ENCODE data around the gene MGST1.
"Not testable (repeated sequence)": the region's sequence is repeated elsewhere in the genome, so short reads cannot be mapped to it uniquely, and the experiment has no call there.

The MGST1 gene

DNA sequence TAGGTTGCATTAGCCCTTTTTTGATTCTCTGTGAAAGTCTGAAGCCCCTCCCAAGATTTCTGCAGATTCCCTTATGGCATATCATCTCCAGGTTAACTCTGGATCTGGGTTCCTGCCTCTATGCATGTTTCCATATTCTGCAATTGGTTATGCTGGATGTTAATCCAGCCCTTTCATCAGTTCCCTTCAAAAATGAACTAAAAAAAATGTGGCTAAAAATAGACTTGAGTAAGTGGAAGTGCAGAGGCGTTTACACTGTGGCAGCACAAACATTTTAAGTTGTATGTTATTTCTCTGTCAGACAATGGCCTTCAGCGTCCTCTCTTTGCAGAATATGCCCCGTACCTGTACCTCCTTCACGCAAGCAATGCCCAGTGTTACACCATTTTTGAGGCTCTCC lies 11.4 kb downstream of the MGST1 start:
- DNase-seq: no peak

DNA sequence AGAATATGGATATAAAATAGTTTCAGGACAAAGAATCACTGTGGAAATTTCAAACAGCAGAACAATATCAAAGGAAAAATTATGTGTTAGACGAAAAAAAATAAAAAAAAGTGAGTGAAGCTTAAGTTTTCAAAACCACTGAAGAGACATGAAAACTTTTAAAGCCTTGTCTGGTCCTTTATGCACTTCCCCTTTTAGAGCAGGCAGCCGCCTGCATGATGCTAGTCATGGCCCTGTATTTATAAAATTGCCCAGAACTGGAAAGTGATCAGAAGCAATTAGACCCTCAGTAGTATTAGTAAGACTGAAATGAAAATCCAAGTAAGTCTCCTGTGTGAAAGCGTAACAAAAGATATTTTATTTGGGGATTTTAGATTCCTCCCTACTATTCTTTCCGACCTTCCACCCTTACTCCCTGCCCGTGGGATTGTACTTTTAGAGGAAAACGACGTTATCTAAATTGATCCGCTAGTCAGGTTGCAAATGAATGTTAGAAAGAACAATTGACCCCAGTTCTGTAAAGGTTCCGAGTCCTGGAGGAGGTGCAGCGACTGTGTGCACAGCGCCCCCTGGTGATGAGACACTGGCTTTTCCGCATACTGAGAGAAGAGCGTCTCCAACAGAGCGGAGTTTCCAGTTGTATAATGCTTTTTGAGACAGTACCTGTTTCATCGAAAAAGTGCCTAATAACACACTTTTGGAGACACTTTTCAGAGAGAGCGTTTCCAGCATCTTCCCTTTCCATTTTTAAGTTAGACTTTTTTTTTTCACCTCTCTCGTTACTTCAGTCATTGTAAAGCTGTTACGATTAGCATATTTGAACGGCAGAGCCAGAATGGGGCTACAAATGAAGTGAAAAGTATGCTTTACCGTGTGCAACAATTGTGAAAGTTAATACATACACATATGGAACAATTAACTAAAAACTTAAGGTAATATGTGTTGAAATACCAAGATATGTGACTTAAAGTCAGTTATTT lies 12.4 kb downstream of the MGST1 start:
- peak in 1 of 2 donors; percentile 27 for DNase-seq

DNA sequence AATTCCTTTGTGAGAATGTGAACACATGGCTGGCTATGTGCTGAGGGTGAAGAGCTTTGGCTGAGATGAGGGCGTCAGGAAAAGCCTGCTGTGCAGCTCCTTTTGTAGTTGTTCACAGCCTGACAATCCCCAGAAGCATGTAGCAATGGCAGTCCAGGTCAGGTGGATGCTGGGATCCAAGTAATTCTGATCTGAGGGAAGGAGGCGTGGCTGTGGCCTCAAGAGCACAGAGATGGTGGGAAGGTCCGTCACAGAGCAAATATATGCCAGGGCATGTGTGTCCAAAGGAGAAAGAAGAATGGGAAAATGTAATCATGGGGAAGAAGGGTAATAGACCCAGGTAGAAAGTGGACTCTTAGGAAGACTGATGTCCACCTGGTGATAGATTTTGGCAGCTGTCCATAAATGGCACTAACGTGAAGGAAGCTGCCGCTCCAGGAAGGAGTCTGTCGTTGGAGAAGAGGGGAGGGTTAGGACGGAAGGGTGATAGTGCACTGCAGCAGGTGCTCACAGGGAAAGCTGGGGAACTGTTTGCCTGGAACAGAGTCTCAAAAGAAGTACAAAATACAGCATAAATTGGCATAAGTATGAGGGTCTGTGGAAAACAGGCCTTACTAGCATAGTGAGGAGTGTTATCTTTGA lies 13.8 kb downstream of the MGST1 start:
- no peak for DNase-seq

DNA sequence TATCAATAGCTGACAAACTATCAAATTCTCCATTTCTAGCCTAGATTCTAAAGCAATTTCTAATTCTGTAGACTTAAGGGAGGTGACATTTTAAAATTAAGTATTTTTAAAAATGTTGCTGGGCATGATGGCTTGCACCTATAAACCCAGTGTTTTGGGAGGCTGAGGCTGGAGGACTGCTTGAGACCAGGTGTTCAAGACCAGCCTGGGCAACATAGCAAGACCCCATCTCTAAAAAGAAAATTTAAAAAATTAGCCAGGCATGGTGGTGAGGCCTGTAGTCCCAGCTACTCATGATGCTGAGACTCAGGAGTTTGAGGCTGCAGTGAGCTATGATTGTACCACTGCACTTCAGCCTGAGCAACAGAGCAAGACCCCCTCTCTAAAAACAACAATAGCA lies 15.1 kb downstream of the MGST1 start:
- DNase-seq: no peak

DNA sequence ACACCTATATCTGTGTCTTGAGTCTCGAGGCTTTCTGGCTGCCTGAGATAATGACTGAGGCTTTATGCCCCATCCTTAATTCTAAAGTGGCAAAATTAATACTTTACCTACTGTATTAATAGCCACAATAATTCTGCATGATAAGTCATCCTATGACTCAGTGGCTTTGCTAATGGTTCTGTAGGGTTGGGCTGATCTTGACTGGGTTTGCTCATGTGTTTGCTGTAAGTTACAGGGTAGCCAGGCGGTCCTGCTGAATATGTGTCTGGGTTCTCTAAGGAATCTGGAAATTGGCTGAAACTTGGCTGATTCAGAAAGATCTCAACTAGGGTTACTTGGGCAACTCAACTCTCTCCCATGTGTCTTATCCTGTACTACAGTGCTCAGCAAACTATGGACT lies 21.7 kb downstream of the MGST1 start:
- DNase-seq: no peak

DNA sequence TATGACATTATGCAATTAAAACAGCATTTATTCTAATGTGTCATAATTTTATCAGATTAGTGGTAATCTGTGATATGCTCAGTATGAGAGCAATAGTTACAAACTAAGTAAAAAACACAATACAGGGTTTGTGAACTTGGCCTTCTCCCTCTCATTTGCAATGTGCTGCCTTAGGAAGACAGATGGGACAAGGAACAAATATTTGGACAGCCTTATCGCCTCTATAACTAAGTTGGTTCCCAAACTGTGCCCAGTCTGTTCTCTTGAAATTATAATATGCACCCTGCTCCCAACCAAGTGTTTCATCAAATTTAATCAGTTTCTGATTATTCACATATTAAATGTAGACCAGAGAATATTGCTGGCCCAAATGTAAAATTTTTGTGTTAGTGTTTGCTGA lies 22.7 kb downstream of the MGST1 start:
- DNase-seq: no peak

DNA sequence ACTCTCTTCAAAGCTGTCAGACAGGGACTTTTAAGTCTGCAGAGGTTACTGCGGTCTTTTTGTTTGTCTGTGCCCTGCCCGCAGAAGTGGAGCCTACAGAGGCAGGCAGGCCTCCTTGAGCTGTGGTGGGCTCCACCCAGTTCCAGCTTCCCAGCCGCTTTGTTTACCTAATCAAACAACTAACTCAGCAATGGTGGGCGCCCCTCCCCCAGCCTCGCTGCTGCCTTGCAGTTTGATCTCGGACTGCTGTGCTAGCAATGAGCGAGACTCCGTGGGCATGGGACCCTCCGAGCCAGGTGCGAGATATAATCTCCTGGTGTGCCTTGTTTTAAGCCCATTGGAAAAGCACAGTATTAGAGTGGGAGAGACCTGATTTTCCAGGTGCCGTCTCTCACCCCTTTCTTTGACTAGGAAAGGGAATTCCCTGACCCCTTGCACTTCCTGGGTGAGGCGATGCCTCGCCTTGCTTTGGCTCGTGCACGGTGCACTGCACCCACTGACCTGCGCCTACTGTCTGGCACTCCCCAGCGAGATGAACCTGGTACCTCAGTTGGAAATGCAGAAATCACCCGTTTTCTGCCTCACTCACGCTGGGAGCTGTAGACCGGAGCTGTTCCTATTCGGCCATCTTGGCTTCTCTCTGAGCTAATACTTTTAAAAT lies 35.3 kb downstream of the MGST1 start:
- DNase-seq: not testable (repeated sequence)

DNA sequence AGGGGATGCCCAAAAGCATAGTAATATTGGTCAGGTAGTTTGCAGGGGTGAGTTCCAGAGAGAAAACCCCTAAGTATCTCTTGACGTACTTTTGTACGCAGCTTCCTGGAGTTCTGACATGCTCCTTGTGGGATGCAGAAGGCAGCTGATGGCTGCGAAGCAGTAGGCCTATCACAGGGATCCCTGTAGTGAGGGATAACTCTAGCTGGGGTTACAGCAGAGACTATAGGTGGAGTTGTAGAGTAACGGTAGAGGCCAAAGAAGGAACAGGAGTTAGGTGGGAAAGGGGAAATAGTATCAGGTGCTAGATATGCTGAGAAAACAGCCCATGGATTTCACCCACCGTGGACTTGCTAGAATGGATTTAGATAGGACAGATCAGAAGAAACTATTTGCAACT lies 37.3 kb downstream of the MGST1 start:
- DNase-seq: no peak

DNA sequence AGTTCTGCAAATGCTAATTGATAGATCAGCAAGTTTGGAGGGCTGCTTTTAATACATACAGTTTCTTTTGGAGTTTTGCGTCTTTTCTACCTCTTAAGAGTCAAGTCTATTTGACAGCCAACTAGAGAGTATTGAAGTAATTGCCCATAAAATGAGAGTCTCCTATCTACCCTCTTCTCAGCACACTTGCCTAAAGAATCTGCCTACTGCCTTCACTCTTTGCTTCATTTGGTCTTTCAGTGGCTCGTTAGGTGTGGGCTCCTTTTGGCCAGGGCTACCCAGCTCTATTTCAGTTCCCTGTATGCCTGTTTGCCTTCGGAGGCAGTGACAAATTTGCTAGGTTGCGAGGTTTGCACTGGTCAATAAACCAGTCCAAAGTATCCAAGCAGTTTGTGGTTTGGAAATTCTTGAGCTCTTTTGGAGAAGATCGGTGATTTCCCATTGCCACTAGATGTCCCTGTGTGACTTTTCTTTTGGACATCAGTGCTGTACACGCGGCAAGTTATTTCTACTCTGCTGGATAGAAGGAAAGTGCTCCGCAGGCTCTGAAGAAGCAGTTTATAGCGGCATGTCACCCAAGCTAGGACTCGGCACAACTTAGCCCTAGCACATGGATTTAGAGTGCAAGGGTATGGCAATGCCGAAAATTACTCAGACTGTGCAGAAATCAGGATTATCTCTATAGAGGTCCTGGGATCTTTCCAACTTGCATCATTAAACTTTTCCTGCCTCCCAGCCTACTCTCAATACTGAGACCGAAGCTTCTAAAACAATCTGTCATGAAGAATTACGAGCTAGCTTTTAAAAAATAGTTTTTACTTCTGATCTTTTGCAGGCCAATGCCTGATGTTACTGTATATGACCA lies 38.6 kb downstream of the MGST1 start:
- no peak for DNase-seq

DNA sequence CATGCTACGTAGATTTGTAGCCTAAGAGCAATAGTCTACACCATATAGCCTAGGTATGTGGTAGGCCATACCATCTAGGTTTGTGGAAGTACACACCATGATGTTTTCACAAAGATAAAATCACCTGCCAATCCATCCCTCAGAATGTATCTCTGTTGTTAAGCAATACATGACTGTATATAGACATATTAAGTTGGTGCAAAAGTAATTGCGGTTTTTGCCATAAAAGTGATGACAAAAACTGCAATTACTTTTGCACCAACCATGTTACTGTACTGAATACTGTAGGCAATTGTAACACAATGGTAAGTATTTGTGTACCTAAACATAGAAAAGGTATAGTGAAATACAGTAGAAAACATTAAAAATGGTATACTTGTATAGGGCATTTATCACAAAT lies 40.5 kb downstream of the MGST1 start:
- no peak for DNase-seq

DNA sequence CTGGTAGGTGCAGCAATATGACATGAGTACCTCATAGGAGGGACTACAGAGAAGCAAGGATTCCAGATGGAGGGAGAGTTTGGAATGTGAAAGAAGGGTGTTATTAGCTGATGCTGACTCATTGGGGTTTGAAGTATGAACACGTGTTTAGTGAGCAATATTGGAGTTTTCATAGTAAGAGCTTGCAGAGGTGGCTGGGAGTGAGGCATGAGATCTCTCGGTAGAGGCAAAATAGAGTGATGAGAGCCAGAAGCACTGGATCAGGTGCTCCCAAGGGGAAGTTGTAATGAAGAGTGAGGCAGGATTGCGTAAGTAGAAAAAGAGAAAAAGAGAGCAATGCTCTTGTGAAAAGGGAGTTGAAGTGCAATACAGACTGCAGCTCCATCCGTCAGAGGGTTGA lies 42.1 kb downstream of the MGST1 start:
- no peak for DNase-seq

DNA sequence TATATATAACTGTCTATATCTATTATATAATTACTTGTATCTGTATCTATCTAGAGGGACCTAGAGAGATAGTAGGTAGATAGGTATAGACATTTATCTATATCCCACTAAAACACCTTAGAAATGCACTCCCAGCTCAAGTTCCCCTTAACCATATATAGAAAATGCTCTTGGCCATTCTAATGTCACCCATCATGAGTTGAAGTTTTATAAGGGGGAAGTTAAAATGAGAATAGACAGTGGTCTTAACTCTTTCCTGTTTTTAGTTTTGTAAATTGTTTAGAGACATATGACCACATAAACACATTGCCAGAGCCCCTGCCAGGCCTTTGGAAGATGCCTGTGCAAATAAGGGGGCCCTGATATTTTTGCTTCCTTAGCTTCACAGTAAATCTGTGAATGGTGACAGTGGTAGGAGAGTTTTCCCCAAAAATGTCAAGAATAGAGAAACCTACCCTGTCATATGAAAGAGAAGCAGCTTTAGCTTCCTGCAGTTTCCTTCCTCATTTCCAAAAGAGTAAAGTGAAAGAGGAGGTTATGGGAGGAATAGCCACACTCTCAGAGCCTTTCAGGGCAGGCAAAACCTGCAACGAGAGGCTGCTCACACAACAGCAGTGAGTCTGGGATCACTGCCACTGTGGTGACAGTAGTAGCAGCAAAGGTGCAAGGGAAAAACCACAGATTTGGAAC lies 45.5 kb downstream of the MGST1 start:
- no peak for DNase-seq

DNA sequence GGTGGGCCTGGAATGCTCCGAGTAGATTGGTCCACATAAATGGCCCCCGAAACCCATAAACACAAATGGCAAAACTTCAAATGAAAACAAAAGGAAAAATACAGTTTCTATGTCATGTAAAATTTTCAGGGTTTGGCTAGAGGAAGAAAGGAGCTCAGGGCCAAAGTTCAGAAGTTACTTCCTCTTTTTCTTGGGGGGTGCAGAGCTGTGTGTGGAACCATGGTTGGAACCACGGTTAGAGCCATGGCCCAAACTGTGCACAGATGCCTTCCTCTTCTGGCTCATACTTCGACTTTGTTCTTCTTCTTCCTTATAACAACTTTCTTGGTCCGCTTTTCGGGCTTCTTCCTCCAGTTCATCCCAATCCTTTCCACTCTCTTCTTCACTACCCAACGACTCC lies 51.7 kb downstream of the MGST1 start:
- DNase-seq: no peak

DNA sequence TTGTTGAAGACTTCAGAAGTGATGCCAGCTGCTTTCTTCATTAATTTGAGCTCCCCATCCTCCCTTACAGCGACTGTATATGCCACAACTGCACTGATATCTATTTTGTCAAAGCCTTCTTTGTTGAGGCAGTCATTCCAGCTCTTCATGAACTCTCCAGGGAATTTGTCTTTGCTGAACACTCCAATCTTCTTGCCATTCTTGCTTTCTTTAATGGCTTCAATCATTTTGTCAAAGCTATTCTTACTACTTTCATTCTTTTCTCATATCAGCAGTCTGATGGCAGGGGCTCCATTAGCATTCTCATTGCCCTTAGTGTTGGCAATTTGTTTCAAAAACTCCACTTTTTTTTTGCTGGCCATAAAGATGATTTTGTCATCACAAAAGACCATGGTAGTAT lies 54.4 kb downstream of the MGST1 start:
- not testable (repeated sequence) for DNase-seq

DNA sequence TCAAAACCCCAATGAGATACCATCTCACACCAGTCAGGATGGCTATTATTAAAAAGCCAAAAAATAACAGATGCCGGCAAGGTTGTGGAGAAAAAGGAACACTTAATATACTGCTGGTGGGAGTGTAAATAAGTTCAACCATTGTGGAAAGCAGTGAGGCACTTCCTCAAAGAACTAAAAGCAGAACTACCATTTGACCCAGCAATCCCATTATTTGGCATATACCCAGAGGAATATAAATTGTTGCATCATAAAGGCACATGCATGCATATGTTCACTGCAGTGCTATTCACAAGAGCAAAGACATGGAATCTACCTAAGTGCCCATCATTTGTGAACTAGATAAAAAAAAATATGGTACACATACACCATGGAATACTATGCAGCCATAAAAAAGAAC lies 59.9 kb downstream of the MGST1 start:
- no peak for DNase-seq

All from stimulated activated CD4-positive, alpha-beta T cell treated with anti-CD3 and anti-CD28 coated beads, Interleukin-2, amount 100 ng/mL, for 24 hours (primary cell).